Hepatocyte (in vitro differentiated cells): ENCODE results near the gene APOLD1. TPM values are rescaled to one million over a fixed set of nuclear protein-coding genes. Genes with fewer than 3 reads are reported as not detected.
A peak's percentile ranks its signal among the peaks of the same experiment; 100 is the strongest.

Experiments
- DNase-seq: peaks from one replicate; pipeline ENCODE4 v3.0.0-alpha.2; 2016; ENCODE audit warnings: low spot score
- H2AFZ ChIP-seq: fragments of 200-600 bp; sonication (generic); 2 replicates; pipeline ENCODE4 v1.6.0; 2016; ENCODE audit warnings: antibody characterized with exemption, mild to moderate bottlenecking
- H3K27ac ChIP-seq: fragments of 200-600 bp; sonication (generic); 2 replicates; pipeline ENCODE4 v1.5.1; 2016; ENCODE audit warnings: mild to moderate bottlenecking
- H3K27me3 ChIP-seq: fragments of 200-600 bp; sonication (generic); 2 replicates; pipeline ENCODE4 v1.6.1; 2016
- H3K36me3 ChIP-seq: fragments of 200-600 bp; sonication (generic); replicated peaks from 2 replicates; pipeline ENCODE4 v1.5.1; 2016; ENCODE audit warnings: low read depth; ENCODE audit not compliant: insufficient read depth
- H3K4me1 ChIP-seq: fragments of 200-600 bp; sonication (generic); 2 replicates; pipeline ENCODE4 v1.5.1; 2016; ENCODE audit warnings: mild to moderate bottlenecking, moderate library complexity; ENCODE audit not compliant: insufficient read depth
- H3K4me2 ChIP-seq: fragments of 200-600 bp; sonication (generic); 2 replicates; pipeline ENCODE4 v1.6.0; 2016
- H3K4me3 ChIP-seq: fragments of 200-600 bp; sonication (generic); 2 replicates; pipeline ENCODE4 v1.5.1; 2016; ENCODE audit warnings: mild to moderate bottlenecking
- H3K79me2 ChIP-seq: fragments of 200-600 bp; sonication (generic); 2 replicates; pipeline ENCODE4 v1.6.0; 2017; ENCODE audit warnings: mild to moderate bottlenecking
- H3K9me2 ChIP-seq: fragments of 200-600 bp; sonication (generic); replicated peaks from 2 replicates; pipeline ENCODE4 v1.6.0; 2017; ENCODE audit warnings: mild to moderate bottlenecking; ENCODE audit not compliant: insufficient read depth
- H3K9me3 ChIP-seq: fragments of 200-600 bp; sonication (generic); 2 replicates; pipeline ENCODE4 v1.5.1; 2016; ENCODE audit warnings: low read depth, mild to moderate bottlenecking
- H4K20me1 ChIP-seq: fragments of 200-600 bp; sonication (generic); 2 replicates; pipeline ENCODE4 v1.6.0; 2016; ENCODE audit warnings: mild to moderate bottlenecking; ENCODE audit not compliant: insufficient read depth, poor library complexity, severe bottlenecking
- CTCF ChIP-seq: fragments of 200-600 bp; sonication (generic); IDR thresholded peaks from 2 replicates; pipeline ENCODE4 v1.5.1; 2016; ENCODE audit warnings: antibody characterized with exemption, mild to moderate bottlenecking; ENCODE audit not compliant: poor library complexity
- EZH2 ChIP-seq: fragments of 200-600 bp; sonication (generic); IDR thresholded peaks from 2 replicates; pipeline ENCODE4 v1.6.1; 2016; ENCODE audit warnings: antibody characterized with exemption, mild to moderate bottlenecking, borderline replicate concordance
- EZH2phosphoT487 ChIP-seq: fragments of 200-600 bp; sonication (generic); IDR thresholded peaks from one replicate; pipeline ENCODE4 v1.6.1; 2018; ENCODE audit warnings: antibody characterized with exemption, mild to moderate bottlenecking, low read depth, moderate library complexity; ENCODE audit not compliant: unreplicated experiment, severe bottlenecking
- WGBS: methylation state at CpG from one replicate; pipeline ENCODE4 v1.1.6; 2016; ENCODE audit warnings: low lambda C conversion rate; ENCODE audit errors: missing lambda C conversion rate; 5-methylcytosine and 5-hydroxymethylcytosine counted together
- polyA plus RNA-seq: library from polyadenylated mRNA; unstranded; fragments of >200 nt; fragmentation: Nextera tagmentation; extraction: Ambion mirVana; gene quantifications from 2 replicates; pipeline ENCODE4 v1.2.1, GENCODE V29; 2016
- total RNA-seq: library from RNA; depleted of rRNA; stranded (reverse); fragments of >200 nt; gene quantifications from 2 replicates; pipeline ENCODE4 v1.2.3, GENCODE V29; 2014

Gene APOLD1
- total and polyA plus RNA-seq, 2 experiments from 2014 or later, result 1.5 to 6.0 TPM

DNA sequence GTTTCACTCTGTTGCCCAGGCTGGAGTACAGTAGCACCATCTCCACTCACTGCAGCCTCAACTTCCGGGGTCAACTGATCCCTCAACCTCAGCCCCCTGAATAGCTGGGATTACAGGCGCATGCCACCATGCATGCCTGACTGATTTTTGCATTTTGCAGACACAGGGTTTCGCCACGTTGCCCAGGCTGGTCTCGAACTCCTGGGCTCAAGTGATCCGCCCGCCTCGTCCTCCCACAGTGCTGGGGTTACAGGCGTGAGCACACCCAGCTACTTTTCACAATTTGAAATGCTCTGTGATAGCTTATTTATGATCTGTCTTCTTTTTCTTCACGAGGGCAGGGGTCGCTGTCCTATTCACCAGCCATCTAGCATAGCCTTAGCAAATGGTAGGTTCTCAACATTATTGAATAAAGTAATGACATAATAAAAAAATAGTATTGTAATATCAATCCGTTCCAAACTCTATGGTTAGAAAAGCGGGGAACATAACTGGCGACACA, 27.2 kb downstream of the APOLD1 start:
- H3K9me3 ChIP-seq, result no peaks in the 10 kb centered on the region
- H3K4me1 ChIP-seq, result peaks cover 14% of the 10 kb centered on the region
- peak overlapping the region; percentile 42 for H2AFZ ChIP-seq
- no peak overlapping the region for H3K4me3 ChIP-seq
- no peak overlapping the region for H3K27ac ChIP-seq
- H3K79me2 ChIP-seq, result peaks cover 44% of the 10 kb centered on the region
- 70% methylated on average over 14 of the region's 14 CpGs for WGBS
- peak overlapping the region; percentile 49 for H3K4me2 ChIP-seq
- no peak for TF ChIP-seq EZH2
- no peak for TF ChIP-seq EZH2phosphoT487
- TF ChIP-seq CTCF, result no peak
- H3K9me2 ChIP-seq, result no peaks in the 10 kb centered on the region
- H3K36me3 ChIP-seq, result no peaks in the 10 kb centered on the region
- no peaks in the 10 kb centered on the region for H4K20me1 ChIP-seq
- no peak for DNase-seq
- H3K27me3 ChIP-seq, result no peaks in the 10 kb centered on the region

GRCh38 chr12:12813120-12814101, 28.0 kb downstream of the APOLD1 start, which contains the start of gene DDX47:
DDX47 (plus strand) TSS chr12:12813346; CDS start chr12:12813368, 22 bp downstream.
- Histone ChIP-seq H3K9me3 (no peaks in the 10 kb centered on the region), H3K27ac (peak within 1 kb of the TSS; percentile 74), H2AFZ (peak within 1 kb of the TSS; percentile 60), H3K4me3 (peak within 1 kb of the TSS; percentile 92), H3K79me2 (peaks cover 52% of the 10 kb centered on the region), H3K4me2 (peak within 1 kb of the TSS; percentile 91), H3K4me1 (peaks cover 6% of the 10 kb centered on the region), H3K36me3 (no peaks in the 10 kb centered on the region), H3K9me2 (no peaks in the 10 kb centered on the region), H3K27me3 (no peaks in the 10 kb centered on the region), H4K20me1 (no peaks in the 10 kb centered on the region)
- WGBS, result 4% methylated on average over 35 of the region's 35 CpGs
- DNase-seq, result peak; percentile 96
- TF ChIP-seq EZH2 (no peak), CTCF (peak; percentile 93), EZH2phosphoT487 (no peak)

- H3K4me1 ChIP-seq, result peaks cover 25% of the 10 kb centered on the region
- H4K20me1 ChIP-seq, result peaks cover 7% of the 10 kb centered on the region
- H3K27ac ChIP-seq, result no peak overlapping the region
- H3K36me3 ChIP-seq, result no peaks in the 10 kb centered on the region
- no peaks in the 10 kb centered on the region for H3K9me2 ChIP-seq
- H2AFZ ChIP-seq, result no peak overlapping the region
- no peak for DNase-seq
- no peaks in the 10 kb centered on the region for H3K9me3 ChIP-seq
- no peaks in the 10 kb centered on the region for H3K27me3 ChIP-seq
- TF ChIP-seq EZH2 (no peak), EZH2phosphoT487 (no peak), CTCF (no peak)
- no peak overlapping the region for H3K4me2 ChIP-seq
- peaks cover 79% of the 10 kb centered on the region for H3K79me2 ChIP-seq
- no peak overlapping the region for H3K4me3 ChIP-seq
- whole genome bisulfite sequencing, result 95% methylated on average over 7 of the region's 7 CpGs
Measured at GRCh38 chr12:12817616-12818015, 32.2 kb downstream of the APOLD1 start.
